DND-41 (cell line): ENCODE data around the gene TEX11.

Experiments
- ATAC-seq: fragments of 200-7000 bp; cut with Tn5 transposase; 3 replicates; pipeline ENCODE4 v1.9.1; 2021; ENCODE audit warnings: low read depth; ENCODE audit not compliant: insufficient read depth
- DNase-seq: peaks from one replicate; pipeline ENCODE4 v3.0.0-alpha.2; 2020
- H2AFZ ChIP-seq: 2 replicates; pipeline ENCODE4 v1.6.0; 2012; ENCODE audit warnings: low read depth, low read length
- H3K27ac ChIP-seq: 2 replicates; pipeline ENCODE4 v1.5.1; 2012; ENCODE audit warnings: low read length, inconsistent platforms
- H3K27me3 ChIP-seq: fragments of 200-600 bp; sonication (generic); 2 replicates; pipeline ENCODE4 v1.6.0; 2012; ENCODE audit warnings: low read length, mild to moderate bottlenecking, inconsistent platforms; ENCODE audit not compliant: insufficient read depth, poor library complexity
- H3K36me3 ChIP-seq: 2 replicates; pipeline ENCODE4 v1.5.1; 2012; ENCODE audit warnings: low read length, inconsistent platforms; ENCODE audit not compliant: insufficient read depth
- H3K4me1 ChIP-seq: 2 replicates; pipeline ENCODE4 v1.5.1; 2012; ENCODE audit warnings: mild to moderate bottlenecking, low read length; ENCODE audit not compliant: insufficient read depth
- H3K4me2 ChIP-seq: 2 replicates; pipeline ENCODE4 v1.6.0; 2012; ENCODE audit warnings: mild to moderate bottlenecking, moderate library complexity, low read length, inconsistent platforms; ENCODE audit not compliant: insufficient read depth
- H3K4me3 ChIP-seq, 2 experiments: fragments of 200-600 bp in 1 of 2; shearing (Covaris generic) in 1 of 2; 2 replicates each; pipeline ENCODE4 v1.5.1; 2012 to 2016; ENCODE audit warnings: inconsistent platforms in 2 of 2, low read length in 2 of 2, mild to moderate bottlenecking in 2 of 2, low read depth in 1 of 2, moderate library complexity in 1 of 2
- H3K79me2 ChIP-seq: 2 replicates; pipeline ENCODE4 v1.6.0; 2012; ENCODE audit warnings: low read length, inconsistent platforms; ENCODE audit not compliant: insufficient read depth
- H3K9ac ChIP-seq: 2 replicates; pipeline ENCODE4 v1.6.0; 2012; ENCODE audit warnings: low read depth, mild to moderate bottlenecking, inconsistent platforms, low read length, moderate library complexity
- H3K9me3 ChIP-seq: 2 replicates; pipeline ENCODE4 v1.5.1; 2012; ENCODE audit warnings: low read length, moderate library complexity, mild to moderate bottlenecking, inconsistent platforms; ENCODE audit not compliant: insufficient read depth, severe bottlenecking
- H4K20me1 ChIP-seq: 2 replicates; pipeline ENCODE4 v1.6.0; 2012; ENCODE audit warnings: low read length; ENCODE audit not compliant: insufficient read depth
- CTCF ChIP-seq: IDR thresholded peaks from 2 replicates; pipeline ENCODE4 v1.5.1; 2012; ENCODE audit warnings: borderline replicate concordance, low read length, moderate library complexity, mild to moderate bottlenecking; ENCODE audit not compliant: poor library complexity, severe bottlenecking; ENCODE audit errors: extremely low read depth
- EZH2 ChIP-seq: IDR thresholded peaks from 3 replicates; pipeline ENCODE4 v1.6.1; 2012; ENCODE audit warnings: borderline replicate concordance, low read depth, mild to moderate bottlenecking, moderate library complexity, low read length, inconsistent platforms; ENCODE audit not compliant: severe bottlenecking

The TEX11 gene

GRCh38 chrX:70479922-70480659 is 428.4 kb downstream of the TEX11 start:
- Histone ChIP-seq H3K4me1 (no peaks in the 10 kb centered on the region; the same call in 1 of the 2 replicates), H3K27ac (no peak overlapping the region), H3K9ac (no peak overlapping the region), H3K4me3 (no peak overlapping the region), H3K79me2 (no peaks in the 10 kb centered on the region), H2AFZ (no peak overlapping the region), H3K9me3 (no peaks in the 10 kb centered on the region), H3K27me3 (no peaks in the 10 kb centered on the region), H3K36me3 (no peaks in the 10 kb centered on the region), H3K4me2 (no peak overlapping the region), H4K20me1 (no peaks in the 10 kb centered on the region)
- TF ChIP-seq EZH2 (no peak), CTCF (no peak)
- DNase-seq (no peak), ATAC-seq (no peak)

GRCh38 chrX:70479247-70479921 is 429.1 kb downstream of the TEX11 start:
- DNase-seq, result no peak
- Histone ChIP-seq H3K79me2 (no peaks in the 10 kb centered on the region), H3K27ac (no peak overlapping the region)

More at GRCh38 chrX:70479247-70479921, 429.1 kb downstream of the TEX11 start:
- Histone ChIP-seq H3K9ac (no peak overlapping the region), H2AFZ (no peak overlapping the region), H3K36me3 (no peaks in the 10 kb centered on the region), H3K9me3 (no peaks in the 10 kb centered on the region), H4K20me1 (no peaks in the 10 kb centered on the region), H3K4me3 (no peak overlapping the region), H3K4me2 (no peak overlapping the region), H3K27me3 (no peaks in the 10 kb centered on the region), H3K4me1 (no peaks in the 10 kb centered on the region; the same call in 1 of the 2 replicates)
- no peak for ATAC-seq
- no peak for TF ChIP-seq CTCF
- no peak for TF ChIP-seq EZH2
